HepG2 (cell line): ENCODE measurements around the gene CYP26A1. TPM values are rescaled to one million over a fixed set of nuclear protein-coding genes. Genes with fewer than 3 reads are reported as not detected.

Source experiments
- ATAC-seq: fragments of 200-7000 bp; cut with Tn5 transposase; 3 replicates; pipeline ENCODE4 v1.9.1; 2020; ENCODE audit warnings: mild to moderate bottlenecking, moderate library complexity
- BruUV-seq: library from RNA; stranded (reverse); fragments of 400-500 nt; replicated peaks from 2 replicates; lab custom pipeline; 2021; lab: Mats Ljungman, UMichigan
- CTCF ChIA-PET: fragments of 300-600 bp; formaldehyde crosslinking; extraction: SDS; loops from one replicate; lab custom pipeline; 2021; ENCODE audit warnings: low total read pairs, inconsistent platforms, low intra/inter-chr PET ratio; lab: Yijun Ruan, JAX
- POLR2A ChIA-PET: fragments of 350-600 bp; sonication (Branson Sonifier 250); formaldehyde crosslinking; loops from one replicate; lab custom pipeline; 2020; ENCODE audit warnings: antibody characterized with exemption, inconsistent platforms; lab: Yijun Ruan, JAX
- DNase-seq: peaks from one replicate; pipeline ENCODE4 v3.0.0-alpha.2; 2015; ENCODE audit warnings: low spot score
- FAIRE-seq: peaks from 3 replicates; lab custom pipeline; 2011; peaks lifted over from hg19 to GRCh38; lab: Jason Lieb, UNC
- H2AFZ ChIP-seq: one replicate; pipeline ENCODE4 v1.6.1; 2011; ENCODE audit warnings: low read length, inconsistent platforms
- H3K27ac ChIP-seq: fragments of 300-600 bp; 3 replicates; pipeline ENCODE4 v1.8.0; 2011; ENCODE audit warnings: mixed run types, mild to moderate bottlenecking, mixed read lengths, low read length, inconsistent platforms; ENCODE audit not compliant: insufficient read depth; ENCODE audit errors: extremely low read length
- H3K27me3 ChIP-seq, 2 experiments: fragments of 200-600 bp in 1 of 2; 2 replicates in 1 of 2; 3 replicates in 1 of 2; pipeline versions ENCODE4 v1.6.0 to v1.8.0; 2011; ENCODE audit warnings: low read length in 2 of 2, mild to moderate bottlenecking in 2 of 2, moderate library complexity in 2 of 2, inconsistent platforms in 1 of 2; ENCODE audit not compliant: insufficient read depth in 2 of 2, control insufficient read depth in 1 of 2
- H3K36me3 ChIP-seq, 2 experiments: fragments of 200-600 bp in 1 of 2; replicated peaks in 1 of 2; 2 replicates in 1 of 2; 3 replicates in 1 of 2; pipeline versions ENCODE4 v1.5.1 to v1.8.0; 2011; ENCODE audit warnings: low read length in 2 of 2, inconsistent platforms in 1 of 2; ENCODE audit not compliant: insufficient read depth in 2 of 2, control insufficient read depth in 1 of 2
- H3K4me1 ChIP-seq: 2 replicates; pipeline ENCODE4 v1.5.1; 2012; ENCODE audit warnings: low read length, inconsistent platforms; ENCODE audit not compliant: insufficient read depth
- H3K4me2 ChIP-seq: 2 replicates; pipeline ENCODE4 v1.6.0; 2011; ENCODE audit warnings: low read depth, low read length, inconsistent platforms
- H3K4me3 ChIP-seq, 3 experiments: fragments of 200-600 bp in 1 of 3; sonication (generic), shearing (Covaris generic) in 1 of 3; replicated peaks in 1 of 3; 2 replicates each; pipeline ENCODE4 v1.5.1; 2011 to 2016; ENCODE audit warnings: low read length in 3 of 3, inconsistent platforms in 2 of 3, low read depth in 2 of 3, mild to moderate bottlenecking in 2 of 3, control low read depth in 1 of 3, mixed read lengths in 1 of 3; ENCODE audit not compliant: insufficient read depth in 1 of 3
- H3K79me2 ChIP-seq: one replicate; pipeline ENCODE4 v1.6.1; 2011; ENCODE audit warnings: low read length, inconsistent platforms; ENCODE audit not compliant: insufficient read depth
- H3K9ac ChIP-seq: 2 replicates; pipeline ENCODE4 v1.6.0; 2011; ENCODE audit warnings: mild to moderate bottlenecking, low read depth, low read length, inconsistent platforms; ENCODE audit not compliant: insufficient read depth
- H3K9me3 ChIP-seq: 2 replicates; pipeline ENCODE4 v1.5.1; 2012; ENCODE audit warnings: mild to moderate bottlenecking, low read length
- H4K20me1 ChIP-seq: 2 replicates; pipeline ENCODE4 v1.6.0; 2011; ENCODE audit warnings: inconsistent platforms, mild to moderate bottlenecking, low read length, moderate library complexity; ENCODE audit not compliant: insufficient read depth
- NFIB ChIP-seq: sonication (generic); formaldehyde crosslinking; IDR thresholded peaks from 2 replicates; pipeline ENCODE4 v1.9.0; 2021; ENCODE audit warnings: missing genetic modification reagents, mild to moderate bottlenecking, borderline replicate concordance
- RXRA ChIP-seq: sonication (generic); formaldehyde crosslinking; IDR thresholded peaks from 2 replicates; pipeline ENCODE4 v1.5.1; 2020; ENCODE audit warnings: missing genetic modification reagents
- YEATS2 ChIP-seq: sonication (generic); formaldehyde crosslinking; IDR thresholded peaks from 2 replicates; pipeline ENCODE4 v1.4.0; 2020; ENCODE audit warnings: missing genetic modification reagents, borderline replicate concordance
- ZNF639 ChIP-seq: conservative IDR thresholded peaks from 2 replicates; pipeline ENCODE4 v1.6.1; 2018; ENCODE audit warnings: missing genetic modification reagents
- ZNF770 ChIP-seq: sonication (generic); formaldehyde crosslinking; IDR thresholded peaks from 2 replicates; pipeline ENCODE4 v1.5.0; 2020; ENCODE audit warnings: mild to moderate bottlenecking, missing genetic modification reagents
- WGBS: methylation state at CpG from one replicate; pipeline ENCODE4 v1.1.6; 2017; ENCODE audit warnings: low lambda C conversion rate; 5-methylcytosine and 5-hydroxymethylcytosine counted together
- in situ Hi-C: cut with HindIII; loops from 2 replicates; pipeline ENCODE4 v1.10.0; 2017; ENCODE audit warnings: low pct_unique_long_range_greater_than_20kb; ENCODE audit not compliant: extremely low pct_ligation_motif_present
- intact Hi-C: fragments of 100-400 bp; cut with micrococcal nuclease; formaldehyde crosslinking; loops from one replicate; pipeline ENCODE4 v1.10.0; 2022; ENCODE audit not compliant: unreplicated experiment
- polyA plus RNA-seq, 8 experiments: library from polyadenylated mRNA; depleted of rRNA in 3 of 8; stranded (reverse) in 7 of 8; unstranded in 1 of 8; fragments of >200 nt; fragmentation: Illumina TruSeq in 4 of 8; extraction: Trizol in 4 of 8; gene quantifications; 2 replicates each; pipeline versions ENCODE4 v1.2.1 to v1.2.3, GENCODE V29; 2011 to 2016; ENCODE audit warnings: low read depth in 4 of 8, missing spikeins in 1 of 8, mixed read lengths in 1 of 8; ENCODE audit not compliant: insufficient read depth in 1 of 8
- total RNA-seq, 5 experiments: library from RNA; depleted of rRNA; stranded (reverse); fragments of >200 nt; fragmentation: Illumina TruSeq; extraction: Trizol; gene quantifications; 2 replicates each; pipeline ENCODE4 v1.2.3, GENCODE V29; 2016; ENCODE audit warnings: low read depth in 1 of 5
- TF ChIP-seq, protein P1 (sequence below): IDR thresholded peaks from 2 replicates; pipeline ENCODE4 v1.6.1; 2016; ENCODE audit warnings: missing compliant biosample characterization, missing genetic modification reagents, borderline replicate concordance
- TF ChIP-seq, protein P2 (sequence below): sonication (generic); formaldehyde crosslinking; IDR thresholded peaks from 2 replicates; pipeline ENCODE4 v1.4.0; 2020; ENCODE audit warnings: mild to moderate bottlenecking, low read depth, missing genetic modification reagents
- TF ChIP-seq, protein P3 (sequence below): sonication (generic); formaldehyde crosslinking; IDR thresholded peaks from 2 replicates; pipeline ENCODE4 v1.4.0; 2020; ENCODE audit warnings: mild to moderate bottlenecking, missing genetic modification reagents

CYP26A1 gene
- total and polyA plus RNA-seq, 2 of the 13 experiments (the other 11 are each of a cell fraction or from before 2014, with no cell fraction given), result 0.15 TPM; not detected in 1

- TF ChIP-seq, protein P1, sequence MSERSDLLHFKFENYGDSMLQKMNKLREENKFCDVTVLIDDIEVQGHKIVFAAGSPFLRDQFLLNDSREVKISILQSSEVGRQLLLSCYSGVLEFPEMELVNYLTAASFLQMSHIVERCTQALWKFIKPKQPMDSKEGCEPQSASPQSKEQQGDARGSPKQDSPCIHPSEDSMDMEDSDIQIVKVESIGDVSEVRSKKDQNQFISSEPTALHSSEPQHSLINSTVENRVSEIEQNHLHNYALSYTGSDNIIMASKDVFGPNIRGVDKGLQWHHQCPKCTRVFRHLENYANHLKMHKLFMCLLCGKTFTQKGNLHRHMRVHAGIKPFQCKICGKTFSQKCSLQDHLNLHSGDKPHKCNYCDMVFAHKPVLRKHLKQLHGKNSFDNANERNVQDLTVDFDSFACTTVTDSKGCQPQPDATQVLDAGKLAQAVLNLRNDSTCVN (CRISPR knock-in tag), result no peak
- no peak for TF ChIP-seq ZNF770 (CRISPR knock-in tag)
Observed at GRCh38 chr10:93123766-93124165, 50.1 kb downstream of the CYP26A1 start (continued).

- intact Hi-C loops (no loop called here), in situ Hi-C loops (no loop called here)
- no TSS peak for BruUV-seq
- Histone ChIP-seq H3K4me3 (no peak overlapping the region), H3K4me1 (no peaks in the 10 kb centered on the region), H3K9ac (no peak overlapping the region), H3K9me3 (peaks cover 22% of the 10 kb centered on the region), H3K27ac (no peak overlapping the region), H2AFZ (no peak overlapping the region), H3K27me3 (no peaks in the 10 kb centered on the region), H3K79me2 (no peaks in the 10 kb centered on the region), H4K20me1 (no peaks in the 10 kb centered on the region), H3K36me3 (no peaks in the 10 kb centered on the region), H3K4me2 (no peak overlapping the region)
- FAIRE-seq (no peak), DNase-seq (no peak), ATAC-seq (no peak)
- WGBS, result 25% methylated on average over 6 of the region's 6 CpGs
- ChIA-PET POLR2A (no interaction called here), CTCF (no interaction called here)
- TF ChIP-seq NFIB (CRISPR knock-in tag), result no peak
- TF ChIP-seq, protein P2, sequence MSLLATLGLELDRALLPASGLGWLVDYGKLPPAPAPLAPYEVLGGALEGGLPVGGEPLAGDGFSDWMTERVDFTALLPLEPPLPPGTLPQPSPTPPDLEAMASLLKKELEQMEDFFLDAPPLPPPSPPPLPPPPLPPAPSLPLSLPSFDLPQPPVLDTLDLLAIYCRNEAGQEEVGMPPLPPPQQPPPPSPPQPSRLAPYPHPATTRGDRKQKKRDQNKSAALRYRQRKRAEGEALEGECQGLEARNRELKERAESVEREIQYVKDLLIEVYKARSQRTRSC (CRISPR knock-in tag), result no peak
- TF ChIP-seq ZNF639 (CRISPR knock-in tag), result no peak
- TF ChIP-seq RXRA (CRISPR knock-in tag), result no peak
- TF ChIP-seq, protein P3, sequence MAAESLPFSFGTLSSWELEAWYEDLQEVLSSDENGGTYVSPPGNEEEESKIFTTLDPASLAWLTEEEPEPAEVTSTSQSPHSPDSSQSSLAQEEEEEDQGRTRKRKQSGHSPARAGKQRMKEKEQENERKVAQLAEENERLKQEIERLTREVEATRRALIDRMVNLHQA (CRISPR knock-in tag), result no peak
- TF ChIP-seq YEATS2, result no peak
Observed at GRCh38 chr10:93124580-93125318, 51.1 kb downstream of the CYP26A1 start.
